ENCODE data around the gene CD22.

Gene CD22

GRCh38 chr19:35314858-35315470 lies 14.0 kb upstream of the CD22 start:
- no peak for DNase-seq

GRCh38 chr19:35315883-35316282 lies 13.1 kb upstream of the CD22 start:
- no peak for DNase-seq

GRCh38 chr19:35316560-35316959 lies 12.4 kb upstream of the CD22 start:
- DNase-seq, result no peak

GRCh38 chr19:35317464-35318043 lies 11.4 kb upstream of the CD22 start:
- DNase-seq, result no peak

GRCh38 chr19:35318679-35319448 lies 10.1 kb upstream of the CD22 start:
- no peak for DNase-seq

- no peak for DNase-seq
Measured at GRCh38 chr19:35320065-35320713, 8.8 kb upstream of the CD22 start.

GRCh38 chr19:35321291-35321690 lies 7.7 kb upstream of the CD22 start:
- no peak for DNase-seq

- DNase-seq, result no peak
Measured at GRCh38 chr19:35322014-35322413, 7.0 kb upstream of the CD22 start.

- DNase-seq, result no peak
Measured at GRCh38 chr19:35327642-35328041, 1.3 kb upstream of the CD22 start.

GRCh38 chr19:35329323-35329722 lies 336 bp downstream of the CD22 start:
- DNase-seq, result no peak

GRCh38 chr19:35330475-35330874 lies 1.5 kb downstream of the CD22 start:
- DNase-seq, result no peak

- no peak for DNase-seq
Measured at GRCh38 chr19:35331551-35332214, 2.7 kb downstream of the CD22 start.

GRCh38 chr19:35332817-35333216 lies 3.8 kb downstream of the CD22 start:
- DNase-seq, result no peak

GRCh38 chr19:35334144-35334753 lies 5.3 kb downstream of the CD22 start:
- no peak for DNase-seq

- no peak for DNase-seq
Measured at GRCh38 chr19:35336166-35336955, 7.4 kb downstream of the CD22 start.

- no peak for DNase-seq
Measured at GRCh38 chr19:35337097-35337983, 8.4 kb downstream of the CD22 start.

GRCh38 chr19:35337984-35338296 lies 9.0 kb downstream of the CD22 start:
- DNase-seq, result no peak

GRCh38 chr19:35340431-35340830 lies 11.4 kb downstream of the CD22 start:
- DNase-seq, result no peak

GRCh38 chr19:35341006-35341405 lies 12.0 kb downstream of the CD22 start:
- DNase-seq, result no peak

GRCh38 chr19:35341565-35342225 lies 12.7 kb downstream of the CD22 start:
- no peak for DNase-seq

All from effector CD4-positive, alpha-beta T cell (primary cell).